Measurements from ENCODE around the gene STPG1.

Gene STPG1

GRCh38 chr1:24349891-24350290, 63.7 kb downstream of the STPG1 start:
- Histone ChIP-seq H3K27me3 (ENCODE audit: insufficient read depth, low read length, poor library complexity) (peaks cover 8% of the 10 kb centered on the region), H3K4me3 (ENCODE audit: low read depth in 1 of 2, low read length in 2 of 2) (no peak overlapping the region), H3K9me3 (ENCODE audit: insufficient read depth, low read length, severe bottlenecking) (no peaks in the 10 kb centered on the region), H3K79me2 (ENCODE audit: insufficient read depth, low read length) (no peaks in the 10 kb centered on the region), H3K4me1 (ENCODE audit: insufficient read depth, low read length) (no peaks in the 10 kb centered on the region), H2AFZ (ENCODE audit: low read depth, low read length) (no peak overlapping the region), H3K4me2 (ENCODE audit: insufficient read depth, low read length) (no peak overlapping the region), H4K20me1 (ENCODE audit: insufficient read depth, low read length) (peaks cover 3% of the 10 kb centered on the region), H3K9ac (ENCODE audit: low read depth, low read length) (no peak overlapping the region), H3K36me3 (ENCODE audit: insufficient read depth, low read length) (no peaks in the 10 kb centered on the region), H3K27ac (ENCODE audit: low read length) (no peak overlapping the region)
- ATAC-seq (ENCODE audit: insufficient read depth, low read depth), result no peak
- TF ChIP-seq EZH2 (IDR thresholded peaks at IDR 0.05; ENCODE audit: borderline replicate concordance, low read depth, low read length, severe bottlenecking), result no peak
- TF ChIP-seq CTCF (IDR thresholded peaks at IDR 0.05; ENCODE audit: borderline replicate concordance, extremely low read depth, low read length, poor library complexity, severe bottlenecking), result no peak
- no peak for DNase-seq

- no peak for TF ChIP-seq EZH2 (IDR thresholded peaks at IDR 0.05; ENCODE audit: borderline replicate concordance, low read depth, low read length, severe bottlenecking)
- TF ChIP-seq CTCF (IDR thresholded peaks at IDR 0.05; ENCODE audit: borderline replicate concordance, extremely low read depth, low read length, poor library complexity, severe bottlenecking), result no peak
- Histone ChIP-seq H2AFZ (ENCODE audit: low read depth, low read length) (no peak overlapping the region), H3K9ac (ENCODE audit: low read depth, low read length) (no peak overlapping the region), H3K4me1 (ENCODE audit: insufficient read depth, low read length) (no peaks in the 10 kb centered on the region), H3K27me3 (ENCODE audit: insufficient read depth, low read length, poor library complexity) (peaks cover 5% of the 10 kb centered on the region), H3K36me3 (ENCODE audit: insufficient read depth, low read length) (no peaks in the 10 kb centered on the region), H3K4me3 (ENCODE audit: low read depth in 1 of 2, low read length in 2 of 2) (no peak overlapping the region), H3K79me2 (ENCODE audit: insufficient read depth, low read length) (no peaks in the 10 kb centered on the region), H3K9me3 (ENCODE audit: insufficient read depth, low read length, severe bottlenecking) (no peaks in the 10 kb centered on the region), H3K4me2 (ENCODE audit: insufficient read depth, low read length) (no peak overlapping the region), H3K27ac (ENCODE audit: low read length) (no peak overlapping the region), H4K20me1 (ENCODE audit: insufficient read depth, low read length) (peaks cover 3% of the 10 kb centered on the region)
- DNase-seq (no peak), ATAC-seq (ENCODE audit: insufficient read depth, low read depth) (no peak)
Observed at GRCh38 chr1:24348196-24348595, 65.4 kb downstream of the STPG1 start.

- no peak for ATAC-seq (ENCODE audit: insufficient read depth, low read depth)
- H3K4me1 ChIP-seq (ENCODE audit: insufficient read depth, low read length), result no peaks in the 10 kb centered on the region
- no peak for TF ChIP-seq CTCF (IDR thresholded peaks at IDR 0.05; ENCODE audit: borderline replicate concordance, extremely low read depth, low read length, poor library complexity, severe bottlenecking)
- no peak for TF ChIP-seq EZH2 (IDR thresholded peaks at IDR 0.05; ENCODE audit: borderline replicate concordance, low read depth, low read length, severe bottlenecking)
Observed at GRCh38 chr1:24347159-24347934, 66.2 kb downstream of the STPG1 start.

More at GRCh38 chr1:24347159-24347934, 66.2 kb downstream of the STPG1 start:
- Histone ChIP-seq H3K9ac (ENCODE audit: low read depth, low read length) (no peak overlapping the region), H3K27me3 (ENCODE audit: insufficient read depth, low read length, poor library complexity) (peaks cover 5% of the 10 kb centered on the region), H3K27ac (ENCODE audit: low read length) (no peak overlapping the region), H2AFZ (ENCODE audit: low read depth, low read length) (no peak overlapping the region), H3K9me3 (ENCODE audit: insufficient read depth, low read length, severe bottlenecking) (no peaks in the 10 kb centered on the region), H4K20me1 (ENCODE audit: insufficient read depth, low read length) (peaks cover 9% of the 10 kb centered on the region), H3K4me2 (ENCODE audit: insufficient read depth, low read length) (no peak overlapping the region), H3K4me3 (ENCODE audit: low read depth in 1 of 2, low read length in 2 of 2) (no peak overlapping the region), H3K79me2 (ENCODE audit: insufficient read depth, low read length) (no peaks in the 10 kb centered on the region), H3K36me3 (ENCODE audit: insufficient read depth, low read length) (no peaks in the 10 kb centered on the region)
- DNase-seq, result no peak
